Upper lobe of left lung (tissue), 4 donors: Measurements from ENCODE around the gene SLC41A3.

Source experiments
- CTCF ChIP-seq, 6 experiments: fragments of 450-650 bp in 4 of 6; fragments of 200-600 bp in 2 of 6; sonication (generic) in 2 of 6; IDR thresholded peaks; one replicate each; pipeline ENCODE4 v1.5.1; 2016 to 2019; ENCODE audit warnings: antibody characterized with exemption in 6 of 6
- POLR2A ChIP-seq, 4 donors: fragments of 450-650 bp; IDR thresholded peaks; one replicate each; pipeline ENCODE4 v1.5.1; 2016 to 2017; ENCODE audit warnings: antibody characterized with exemption in 4 of 4, mild to moderate bottlenecking in 2 of 4

- no peak for TF ChIP-seq CTCF (IDR thresholded peaks at IDR 0.05)
- no peak for TF ChIP-seq POLR2A (IDR thresholded peaks at IDR 0.05)
Observed at GRCh38 chr3:126053513-126053912, 30.4 kb downstream of the SLC41A3 start.
